Trophoblast cell (in vitro differentiated cells and primary cell): ENCODE data around the gene PMVK.
"Not testable (repeated sequence)": the region's sequence is repeated elsewhere in the genome, so short reads cannot be mapped to it uniquely, and the experiment has no call there.

Experiments used
- DNase-seq, 2 donors: peaks; one replicate each; pipeline ENCODE4 v3.0.0-alpha.2; 2016
- H2AFZ ChIP-seq: 2 replicates; pipeline ENCODE4 v1.6.1; 2013; ENCODE audit warnings: low read length, moderate library complexity, mild to moderate bottlenecking; ENCODE audit not compliant: insufficient read depth, poor library complexity
- H2AK5ac ChIP-seq: 2 replicates; pipeline ENCODE4 v1.6.1; 2013; ENCODE audit warnings: mild to moderate bottlenecking, low read length
- H2BK120ac ChIP-seq: 2 replicates; pipeline ENCODE4 v1.6.1; 2013; ENCODE audit warnings: low read length, mild to moderate bottlenecking, moderate library complexity; ENCODE audit not compliant: insufficient read depth, poor library complexity
- H2BK12ac ChIP-seq: 2 replicates; pipeline ENCODE4 v1.6.1; 2013; ENCODE audit warnings: mild to moderate bottlenecking, low read length, moderate library complexity
- H2BK5ac ChIP-seq: 2 replicates; pipeline ENCODE4 v1.6.1; 2013; ENCODE audit warnings: low read length, low read depth, moderate library complexity, mild to moderate bottlenecking; ENCODE audit not compliant: poor library complexity
- H3K14ac ChIP-seq: 2 replicates; pipeline ENCODE4 v1.6.1; 2013; ENCODE audit warnings: mild to moderate bottlenecking, low read length
- H3K18ac ChIP-seq: 2 replicates; pipeline ENCODE4 v1.6.1; 2013; ENCODE audit warnings: mild to moderate bottlenecking, low read length
- H3K23ac ChIP-seq: 2 replicates; pipeline ENCODE4 v1.6.1; 2013; ENCODE audit warnings: low read length
- H3K27ac ChIP-seq: 2 replicates; pipeline ENCODE4 v1.5.1; 2013; ENCODE audit warnings: low read depth, mild to moderate bottlenecking, inconsistent platforms, low read length, moderate library complexity
- H3K27me3 ChIP-seq: 2 replicates; pipeline ENCODE4 v1.6.1; 2013; ENCODE audit warnings: inconsistent platforms, mild to moderate bottlenecking, low read length, moderate library complexity; ENCODE audit not compliant: insufficient read depth
- H3K36me3 ChIP-seq, 2 experiments: 1 replicate in 1 of 2; 2 replicates in 1 of 2; pipeline ENCODE4 v1.6.1; 2013; ENCODE audit warnings: low read length in 2 of 2, mild to moderate bottlenecking in 2 of 2, moderate library complexity in 1 of 2; ENCODE audit not compliant: insufficient read depth in 2 of 2, control insufficient read depth in 1 of 2
- H3K4ac ChIP-seq: 2 replicates; pipeline ENCODE4 v1.6.1; 2013; ENCODE audit warnings: low read depth, mild to moderate bottlenecking, low read length, moderate library complexity
- H3K4me1 ChIP-seq, 2 experiments: 1 replicate in 1 of 2; 2 replicates in 1 of 2; pipeline ENCODE4 v1.6.1; 2013; ENCODE audit warnings: low read length in 2 of 2, mild to moderate bottlenecking in 2 of 2, moderate library complexity in 1 of 2; ENCODE audit not compliant: insufficient read depth in 2 of 2, control insufficient read depth in 1 of 2
- H3K4me2 ChIP-seq: 2 replicates; pipeline ENCODE4 v1.6.1; 2013; ENCODE audit warnings: inconsistent platforms, mild to moderate bottlenecking, low read length, moderate library complexity
- H3K4me3 ChIP-seq: 2 replicates; pipeline ENCODE4 v1.5.1; 2013; ENCODE audit warnings: mild to moderate bottlenecking, low read depth, low read length, inconsistent platforms
- H3K79me1 ChIP-seq: one replicate; pipeline ENCODE4 v1.6.1; 2013; ENCODE audit warnings: low read length
- H3K79me2 ChIP-seq: 2 replicates; pipeline ENCODE4 v1.6.1; 2013; ENCODE audit warnings: low read length, mild to moderate bottlenecking; ENCODE audit not compliant: control insufficient read depth, insufficient read depth, poor library complexity
- H3K9ac ChIP-seq: 2 replicates; pipeline ENCODE4 v1.6.1; 2013; ENCODE audit warnings: mild to moderate bottlenecking, low read length
- H3K9me3 ChIP-seq: 2 replicates; pipeline ENCODE4 v1.6.1; 2013; ENCODE audit warnings: low read depth, mild to moderate bottlenecking, control low read depth, inconsistent platforms, low read length; ENCODE audit not compliant: insufficient read depth
- H4K12ac ChIP-seq: 2 replicates; pipeline ENCODE4 v1.6.1; 2013; ENCODE audit warnings: low read depth, mild to moderate bottlenecking, low read length, moderate library complexity
- H4K8ac ChIP-seq: 2 replicates; pipeline ENCODE4 v1.6.1; 2013; ENCODE audit warnings: low read depth, mild to moderate bottlenecking, low read length, moderate library complexity
- H4K91ac ChIP-seq: one replicate; pipeline ENCODE4 v1.6.1; 2013; ENCODE audit warnings: low read depth, mild to moderate bottlenecking, low read length, moderate library complexity
- WGBS: extraction: QIAGEN DNeasy Blood & Tissue Kit; methylation state at CpG from one replicate; pipeline ENCODE4 v1.1.7; 2013; ENCODE audit warnings: missing lambda C conversion rate; ENCODE audit not compliant: insufficient read length, insufficient coverage; ENCODE audit errors: extremely low coverage; 5-methylcytosine and 5-hydroxymethylcytosine counted together

PMVK gene

GRCh38 chr1:154978360-154978759, 41.8 kb upstream of the PMVK start:
- no peak for DNase-seq
- peaks cover 12% of the 10 kb centered on the region for H3K79me1 ChIP-seq
- H2BK120ac ChIP-seq = no peak overlapping the region
- H3K14ac ChIP-seq = no peak overlapping the region
- H3K23ac ChIP-seq = no peak overlapping the region
- no peak overlapping the region for H3K18ac ChIP-seq
- H3K36me3 ChIP-seq = peaks cover 7 to 8% of the 10 kb centered on the region in 2 experiments
- H3K4me2 ChIP-seq = no peak overlapping the region
- no peak overlapping the region for H4K8ac ChIP-seq
- H3K4me3 ChIP-seq = no peak overlapping the region
- H3K27me3 ChIP-seq = no peaks in the 10 kb centered on the region
- H4K12ac ChIP-seq = no peak overlapping the region
- no peak overlapping the region for H2BK5ac ChIP-seq
- H3K9me3 ChIP-seq = no peaks in the 10 kb centered on the region
- no peak overlapping the region for H3K4ac ChIP-seq
- H3K79me2 ChIP-seq = peaks cover 10% of the 10 kb centered on the region
- H2AFZ ChIP-seq = no peak overlapping the region
- H3K9ac ChIP-seq = no peak overlapping the region
- WGBS = no CpG with 5 or more reads among the region's 3 CpGs
- no peak overlapping the region for H4K91ac ChIP-seq
- H2AK5ac ChIP-seq = no peak overlapping the region
- H3K4me1 ChIP-seq = peaks cover 0 to 1% of the 10 kb centered on the region in 2 experiments
- H3K27ac ChIP-seq = no peak overlapping the region
- H2BK12ac ChIP-seq = no peak overlapping the region

DNA sequence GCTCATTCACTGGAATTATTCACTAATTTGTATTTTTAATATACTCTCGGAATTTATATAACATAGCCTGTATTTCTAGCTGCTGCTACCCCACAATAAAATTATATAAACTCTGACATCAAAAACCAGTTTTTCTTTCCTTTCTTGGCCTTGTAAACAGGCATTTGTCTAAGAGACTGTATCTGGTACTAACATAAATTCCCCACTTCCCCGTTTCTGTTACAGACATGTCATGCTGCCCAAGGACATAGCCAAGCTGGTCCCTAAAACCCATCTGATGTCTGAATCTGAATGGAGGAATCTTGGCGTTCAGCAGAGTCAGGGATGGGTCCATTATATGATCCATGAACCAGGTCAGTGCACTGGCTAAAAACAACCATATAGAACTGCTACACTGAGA, 41.2 kb upstream of the PMVK start:
- not testable (repeated sequence) for H3K18ac ChIP-seq
- H3K79me2 ChIP-seq = peaks cover 12% of the 10 kb centered on the region

DNA sequence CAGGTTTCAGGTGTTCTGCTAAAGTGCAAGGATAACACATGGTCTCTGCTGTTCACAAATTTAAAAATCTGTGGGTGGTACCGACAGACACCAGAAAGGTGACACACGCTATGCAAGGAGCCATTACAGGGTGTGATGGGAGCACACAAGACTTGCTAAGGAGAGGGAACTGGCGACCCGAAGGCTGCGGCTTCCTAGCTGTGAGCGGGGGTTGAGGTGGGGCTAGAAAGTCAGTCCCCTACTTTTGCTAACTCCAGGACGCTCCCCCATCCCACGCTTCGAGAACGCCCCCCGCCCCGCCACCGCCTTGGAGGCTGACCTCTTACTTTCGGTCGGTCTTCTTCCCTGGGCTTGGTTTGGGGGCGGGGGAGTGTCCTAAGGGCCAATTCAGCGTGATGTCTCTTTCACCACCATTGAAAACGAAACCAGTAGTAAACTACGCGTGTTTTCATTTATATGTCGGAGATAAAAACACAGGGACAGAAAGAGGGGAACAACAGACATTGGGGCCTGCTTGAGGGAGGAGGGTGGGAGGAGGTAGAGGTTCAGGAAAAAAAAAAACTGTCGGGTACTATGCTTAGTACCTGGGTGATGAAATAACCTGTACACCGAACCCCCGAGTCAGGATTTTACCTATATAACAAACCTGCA, 39.0 kb upstream of the PMVK start:
- peaks cover 17% of the 10 kb centered on the region for H3K79me2 ChIP-seq
- WGBS = no CpG with 5 or more reads among the region's 24 CpGs
- no peaks in the 10 kb centered on the region for H3K9me3 ChIP-seq
- H3K27me3 ChIP-seq = no peaks in the 10 kb centered on the region
- DNase-seq = peak; percentile 15 to 49
- H3K18ac ChIP-seq = peak overlapping the region; percentile 89
- H2BK120ac ChIP-seq = peak overlapping the region; percentile 88
- no peak overlapping the region for H3K23ac ChIP-seq
- H2BK12ac ChIP-seq = no peak overlapping the region
- peaks cover 11 to 16% of the 10 kb centered on the region in 2 experiments for H3K4me1 ChIP-seq
- peak overlapping the region; percentile 91 for H3K4me2 ChIP-seq
- H3K4me3 ChIP-seq = peak overlapping the region; percentile 80
- peak overlapping the region; percentile 85 for H3K9ac ChIP-seq
- peak overlapping the region; percentile 28 for H4K12ac ChIP-seq
- H3K27ac ChIP-seq = peak overlapping the region; percentile 94
- H4K8ac ChIP-seq = peak overlapping the region; percentile 86
- peaks cover 6% of the 10 kb centered on the region in 2 experiments for H3K36me3 ChIP-seq
- H2AFZ ChIP-seq = no peak overlapping the region
- peaks cover 30% of the 10 kb centered on the region for H3K79me1 ChIP-seq
- peak overlapping the region; percentile 92 for H2AK5ac ChIP-seq
- peak overlapping the region; percentile 79 for H4K91ac ChIP-seq
- H3K14ac ChIP-seq = peak overlapping the region; percentile 86
- peak overlapping the region; percentile 89 for H3K4ac ChIP-seq
- peak overlapping the region; percentile 53 for H2BK5ac ChIP-seq

More for the DNA sequence above, 41.2 kb upstream of the PMVK start:
- H2BK120ac ChIP-seq, H4K12ac ChIP-seq, H3K14ac ChIP-seq, H2BK12ac ChIP-seq, DNase-seq, H4K91ac ChIP-seq, H2AK5ac ChIP-seq, H3K9ac ChIP-seq, H3K4ac ChIP-seq, H4K8ac ChIP-seq, H3K23ac ChIP-seq, H2BK5ac ChIP-seq, H3K4me3 ChIP-seq, H3K27ac ChIP-seq, H3K4me2 ChIP-seq, H2AFZ ChIP-seq, H3K27me3 ChIP-seq, H3K36me3 ChIP-seq, H3K4me1 ChIP-seq, H3K9me3 ChIP-seq: not testable (repeated sequence)
- H3K79me1 ChIP-seq = peaks cover 16% of the 10 kb centered on the region
- WGBS = no CpG with 5 or more reads among the region's 3 CpGs

DNA sequence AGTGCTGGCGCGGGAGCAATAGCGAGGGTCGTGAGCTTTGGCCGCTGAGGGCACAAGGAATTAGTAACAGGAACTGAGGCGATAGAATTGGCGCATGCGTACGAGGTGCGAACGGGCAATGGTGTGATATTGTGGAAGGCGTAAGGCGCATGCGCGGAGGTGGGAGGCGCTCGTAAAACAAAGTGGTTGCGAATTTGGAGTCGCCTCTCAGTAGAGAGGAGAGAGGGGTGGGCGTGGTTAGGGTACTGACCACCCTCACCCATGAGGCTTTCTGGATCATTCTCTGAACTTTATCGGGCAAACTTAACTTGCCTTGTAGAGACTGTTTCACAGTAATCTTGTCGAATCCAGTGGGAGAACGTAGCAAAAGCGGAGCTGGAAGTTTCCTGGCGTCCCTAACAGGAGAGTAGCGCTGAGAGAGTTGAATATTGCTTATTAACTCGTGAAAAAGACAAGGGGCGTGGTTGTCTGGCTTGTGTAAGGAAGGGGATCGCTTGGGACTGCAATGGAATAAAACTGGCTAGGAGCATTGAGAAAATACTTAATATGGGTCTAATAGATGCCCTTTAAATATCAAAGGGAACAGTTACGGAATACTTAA, 38.4 kb upstream of the PMVK start:
- Histone ChIP-seq H3K14ac (peak overlapping the region; percentile 45), H3K36me3 (peaks cover 2 to 6% of the 10 kb centered on the region in 2 experiments), H2AFZ (no peak overlapping the region), H3K4ac (no peak overlapping the region), H4K12ac (no peak overlapping the region), H3K9ac (peak overlapping the region; percentile 85), H2BK120ac (peak overlapping the region; percentile 88), H2BK12ac (no peak overlapping the region), H3K23ac (no peak overlapping the region), H4K91ac (peak overlapping the region; percentile 79), H2BK5ac (peak overlapping the region; percentile 81), H3K18ac (no peak overlapping the region), H3K27ac (peak overlapping the region; percentile 94), H3K79me1 (peaks cover 36% of the 10 kb centered on the region), H3K27me3 (no peaks in the 10 kb centered on the region), H3K79me2 (peaks cover 22% of the 10 kb centered on the region), H4K8ac (peak overlapping the region; percentile 86), H3K4me2 (peak overlapping the region; percentile 91), H3K4me1 (peaks cover 15 to 22% of the 10 kb centered on the region in 2 experiments), H2AK5ac (no peak overlapping the region), H3K4me3 (peak overlapping the region; percentile 80), H3K9me3 (no peaks in the 10 kb centered on the region)
- WGBS = no CpG with 5 or more reads among the region's 30 CpGs
- DNase-seq = peak; percentile 97 to 100
